ENCODE measurements around the gene PYROXD2.

The PYROXD2 gene

DNA sequence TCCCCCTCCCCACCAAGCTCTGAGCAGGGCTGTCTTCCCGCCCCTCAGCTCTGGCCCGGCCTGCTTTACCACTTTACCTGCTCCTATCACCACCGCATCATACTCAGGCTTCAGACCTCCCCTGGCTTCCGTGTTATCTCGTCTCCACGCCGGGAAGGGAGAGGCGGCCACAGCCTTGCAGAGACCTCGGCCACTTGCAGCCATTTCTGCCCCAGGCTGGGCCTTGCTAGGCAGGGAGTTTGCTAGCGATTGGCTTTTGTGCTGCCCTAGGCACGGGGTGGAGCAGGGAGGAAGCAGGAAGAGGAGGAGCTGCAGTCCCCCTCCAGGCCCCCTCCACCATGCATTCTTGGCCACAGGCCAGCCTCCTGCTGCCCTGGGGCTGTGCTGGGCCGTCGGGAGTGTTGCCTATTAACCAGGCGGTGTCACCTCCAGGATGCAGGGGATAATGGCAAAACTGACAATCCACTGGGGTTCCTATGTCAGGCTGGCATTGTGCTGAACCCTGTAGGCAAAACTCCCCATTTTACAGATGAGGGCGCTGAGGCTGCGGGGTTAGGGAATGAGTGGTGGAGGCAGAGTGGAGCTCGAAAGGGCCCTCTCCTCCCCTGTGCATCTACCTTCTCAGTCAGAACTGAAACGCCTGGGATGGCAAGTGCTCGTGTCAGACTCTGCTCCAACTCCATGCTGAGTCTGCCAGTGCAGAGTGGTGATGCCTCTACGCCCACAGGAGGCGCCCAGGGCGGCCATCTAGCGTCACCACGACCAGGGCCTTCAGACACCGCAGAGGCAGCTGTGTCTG lies at the start of gene PYROXD2:
Gene PYROXD2 (minus strand): TSS at position 251 of the 799 bp plus-strand sequence. CDS start 47 bp downstream, at position 204.
- CTCF ChIA-PET, result interaction anchor here (1.1 kb wide), 1 partner anchor 8 kb away, joined by 3 read pairs; no protein-coding TSS in a partner anchor
- POLR2A ChIA-PET, result interaction anchor here (0.6 to 0.8 kb wide), 5 partner anchors 9 to 46 kb away, joined by 3 to 5 read pairs (median 3); no protein-coding TSS in a partner anchor
- peak; percentile 85 for DNase-seq (ENCODE audit: extremely low spot score)
- TF ChIP-seq L3MBTL2 (conservative IDR thresholded peaks at IDR 0.05) (peak; percentile 27; the same call in 1 of the 2 replicates), NFRKB (IDR thresholded peaks at IDR 0.05) (no peak)

DNA sequence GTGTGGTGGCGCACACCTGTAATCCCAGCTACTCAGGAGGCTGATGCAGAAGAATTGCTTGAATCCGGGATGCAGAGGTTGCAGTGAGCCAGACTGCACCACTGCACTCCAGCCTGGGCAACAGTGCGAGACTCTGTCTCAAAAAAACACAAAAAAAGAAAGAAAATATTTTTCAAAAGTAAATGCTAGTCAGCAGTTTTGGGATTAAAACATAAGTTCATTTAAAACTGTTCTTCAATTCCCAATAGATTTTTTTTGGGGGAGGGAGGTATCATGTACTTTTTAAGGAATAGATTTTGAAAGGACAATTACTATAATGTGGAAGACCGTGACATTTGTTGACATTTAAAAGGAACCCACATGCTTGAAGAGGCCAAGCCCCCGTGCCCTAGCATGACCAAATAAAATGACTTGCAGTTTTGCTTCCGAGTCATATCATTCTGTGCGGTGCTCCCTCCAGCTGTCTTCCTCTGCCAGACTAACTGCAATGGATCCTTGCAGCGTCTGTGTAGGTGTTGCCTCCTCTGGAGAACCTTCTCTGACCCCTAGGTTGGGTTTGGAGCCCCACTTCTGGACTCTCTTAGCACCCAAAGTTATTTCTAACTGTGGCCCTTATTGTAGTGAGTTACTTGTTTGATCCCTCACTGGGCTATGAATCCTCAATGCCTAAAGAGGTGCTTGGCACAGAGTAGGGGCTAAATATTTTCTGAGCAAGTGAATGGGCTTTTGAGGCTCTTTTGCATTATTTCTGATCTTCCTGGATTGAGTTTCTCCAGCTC lies 49.2 kb upstream of the PYROXD2 start:
- TF ChIP-seq ELF4 (IDR thresholded peaks at IDR 0.05) (no peak), BHLHE40 (IDR thresholded peaks at IDR 0.05; ENCODE audit: borderline replicate concordance) (no peak), ARNT (IDR thresholded peaks at IDR 0.05) (no peak), SP1 (IDR thresholded peaks at IDR 0.05) (no peak), FOXM1 (IDR thresholded peaks at IDR 0.05; ENCODE audit: borderline replicate concordance) (no peak), FOXK2 (IDR thresholded peaks at IDR 0.05) (no peak), HDGF (IDR thresholded peaks at IDR 0.05; ENCODE audit: borderline replicate concordance) (no peak), SUZ12 (IDR thresholded peaks at IDR 0.05) (no peak), ZNF384 (IDR thresholded peaks at IDR 0.05) (no peak), CTBP1 (IDR thresholded peaks at IDR 0.05; ENCODE audit: borderline replicate concordance) (no peak), L3MBTL2 (conservative IDR thresholded peaks at IDR 0.05) (no peak), FOXA1 (IDR thresholded peaks at IDR 0.05) (no peak), NFRKB (IDR thresholded peaks at IDR 0.05) (no peak), TARDBP (IDR thresholded peaks at IDR 0.05) (no peak)
- TF ChIP-seq, protein P1, sequence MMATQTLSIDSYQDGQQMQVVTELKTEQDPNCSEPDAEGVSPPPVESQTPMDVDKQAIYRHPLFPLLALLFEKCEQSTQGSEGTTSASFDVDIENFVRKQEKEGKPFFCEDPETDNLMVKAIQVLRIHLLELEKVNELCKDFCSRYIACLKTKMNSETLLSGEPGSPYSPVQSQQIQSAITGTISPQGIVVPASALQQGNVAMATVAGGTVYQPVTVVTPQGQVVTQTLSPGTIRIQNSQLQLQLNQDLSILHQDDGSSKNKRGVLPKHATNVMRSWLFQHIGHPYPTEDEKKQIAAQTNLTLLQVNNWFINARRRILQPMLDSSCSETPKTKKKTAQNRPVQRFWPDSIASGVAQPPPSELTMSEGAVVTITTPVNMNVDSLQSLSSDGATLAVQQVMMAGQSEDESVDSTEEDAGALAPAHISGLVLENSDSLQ (IDR thresholded peaks at IDR 0.05), result no peak
- POLR2A ChIA-PET, result no interaction called here
- DNase-seq (ENCODE audit: extremely low spot score), result no peak
- CTCF ChIA-PET, result no interaction called here

DNA sequence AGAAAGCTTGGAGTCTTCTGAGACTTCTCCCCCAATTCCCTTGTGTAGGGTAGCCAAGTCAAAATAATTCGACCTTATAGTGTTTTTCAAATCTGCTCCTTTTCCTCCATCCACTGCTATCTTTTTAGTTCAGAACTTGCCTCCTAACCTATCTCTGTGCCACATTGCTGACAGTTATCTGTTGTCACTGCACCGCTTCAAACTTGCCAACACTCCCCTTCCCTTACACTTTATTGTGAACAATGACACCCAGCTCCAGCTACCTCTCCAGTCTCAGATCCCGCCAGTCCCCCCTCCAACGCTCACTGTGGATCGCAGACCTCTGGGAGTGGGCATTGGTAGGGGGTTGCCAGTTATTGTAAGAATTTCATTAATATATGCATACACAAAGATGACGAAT lies 48.0 kb upstream of the PYROXD2 start:
- TF ChIP-seq HDGF (IDR thresholded peaks at IDR 0.05; ENCODE audit: borderline replicate concordance) (no peak), ZNF384 (IDR thresholded peaks at IDR 0.05) (no peak), ARNT (IDR thresholded peaks at IDR 0.05) (no peak), FOXM1 (IDR thresholded peaks at IDR 0.05; ENCODE audit: borderline replicate concordance) (no peak), LEF1 (IDR thresholded peaks at IDR 0.05; ENCODE audit: borderline replicate concordance) (no peak), TARDBP (IDR thresholded peaks at IDR 0.05) (no peak), FOXA1 (IDR thresholded peaks at IDR 0.05) (no peak), NFRKB (IDR thresholded peaks at IDR 0.05) (no peak), CTBP1 (IDR thresholded peaks at IDR 0.05; ENCODE audit: borderline replicate concordance) (no peak), L3MBTL2 (conservative IDR thresholded peaks at IDR 0.05) (no peak), ELF4 (IDR thresholded peaks at IDR 0.05) (no peak)
- CTCF ChIA-PET, result no interaction called here
- POLR2A ChIA-PET, result no interaction called here
- DNase-seq (ENCODE audit: extremely low spot score), result no peak

DNA sequence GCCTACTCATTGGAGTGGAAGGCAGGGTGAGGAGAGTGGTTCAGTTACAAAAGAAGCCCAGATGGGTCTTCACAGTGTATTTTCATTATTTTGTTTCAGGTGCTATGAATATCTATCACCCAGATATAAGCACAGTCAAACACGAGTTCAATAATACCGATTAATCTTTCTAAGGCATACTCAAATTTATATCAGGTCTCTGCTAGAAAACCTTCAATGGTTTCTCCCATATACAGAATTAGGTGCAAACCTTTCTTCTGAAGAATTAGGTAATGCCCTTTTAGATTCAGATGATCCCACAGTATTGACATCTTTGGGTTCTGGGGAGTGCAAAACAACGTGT lies 46.5 kb upstream of the PYROXD2 start:
- ChIA-PET POLR2A (interaction anchor here (0.8 to 1.0 kb wide), 5 partner anchors 19 to 875 kb away, joined by 3 read pairs; partner anchors contain the start of genes PYROXD2 and R3HCC1L), CTCF (no interaction called here)
- TF ChIP-seq ARNT (IDR thresholded peaks at IDR 0.05) (no peak), FOXA1 (IDR thresholded peaks at IDR 0.05) (no peak), SP1 (IDR thresholded peaks at IDR 0.05) (no peak), ELF4 (IDR thresholded peaks at IDR 0.05) (no peak), FOXK2 (IDR thresholded peaks at IDR 0.05) (no peak), SUZ12 (IDR thresholded peaks at IDR 0.05) (no peak), ZNF384 (IDR thresholded peaks at IDR 0.05) (no peak), HDGF (IDR thresholded peaks at IDR 0.05; ENCODE audit: borderline replicate concordance) (no peak), TARDBP (IDR thresholded peaks at IDR 0.05) (no peak), L3MBTL2 (conservative IDR thresholded peaks at IDR 0.05) (no peak), FOXM1 (IDR thresholded peaks at IDR 0.05; ENCODE audit: borderline replicate concordance) (no peak), LEF1 (IDR thresholded peaks at IDR 0.05; ENCODE audit: borderline replicate concordance) (no peak)
- TF ChIP-seq, protein P1 (IDR thresholded peaks at IDR 0.05), result no peak
- no peak for DNase-seq (ENCODE audit: extremely low spot score)

DNA sequence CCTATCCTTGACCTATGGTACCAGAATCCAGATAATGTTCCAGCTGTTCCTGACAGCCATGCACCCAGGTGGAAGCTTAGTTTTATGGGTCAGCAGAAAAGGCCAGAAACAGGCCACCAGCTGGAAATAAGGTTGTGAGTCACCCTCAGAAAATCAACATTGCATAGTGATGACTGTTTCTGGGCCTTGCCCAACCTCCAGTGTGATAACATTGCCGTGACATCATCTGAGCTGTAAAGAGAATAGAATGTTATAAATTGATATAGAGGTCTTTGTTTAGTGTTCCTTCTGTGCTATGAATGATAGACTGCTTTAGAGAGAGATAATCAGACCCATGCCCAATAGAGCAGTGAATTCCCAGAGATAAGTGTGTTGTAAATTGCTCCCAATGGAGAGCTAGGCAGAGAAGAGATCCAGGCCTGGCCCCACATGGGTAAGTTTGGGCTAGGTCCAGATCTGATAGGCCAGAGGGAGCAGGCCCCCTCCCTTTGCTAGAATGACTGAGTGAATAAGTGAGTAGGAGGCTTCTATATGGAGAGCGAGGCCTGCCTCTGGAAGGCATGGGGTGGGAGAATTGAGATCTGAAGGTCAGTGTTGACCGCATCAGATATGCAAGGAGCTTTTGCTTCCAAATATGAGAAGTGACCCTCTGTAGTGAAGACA lies 46.0 kb upstream of the PYROXD2 start:
- TF ChIP-seq SP1 (IDR thresholded peaks at IDR 0.05) (no peak), ZNF384 (IDR thresholded peaks at IDR 0.05) (no peak), HDGF (IDR thresholded peaks at IDR 0.05; ENCODE audit: borderline replicate concordance) (no peak), ELF4 (IDR thresholded peaks at IDR 0.05) (no peak), FOXK2 (IDR thresholded peaks at IDR 0.05) (no peak), NFRKB (IDR thresholded peaks at IDR 0.05) (no peak), FOXA1 (IDR thresholded peaks at IDR 0.05) (no peak)
- no peak for DNase-seq (ENCODE audit: extremely low spot score)
- ChIA-PET CTCF (interaction anchor here (0.5 to 1.1 kb wide), 2 partner anchors 35 to 1012 kb away, joined by 3 to 4 read pairs; no protein-coding TSS in a partner anchor), POLR2A (interaction anchor here (0.8 to 1.0 kb wide), 5 partner anchors 18 to 876 kb away, joined by 3 read pairs; partner anchors contain the start of genes PYROXD2 and R3HCC1L)
